Left kidney (tissue), 8 donors: ENCODE measurements around the gene PEX12. TPM values are rescaled to one million over a fixed set of nuclear protein-coding genes. Genes with fewer than 3 reads are reported as not detected.
"Not testable (repeated sequence)": the region's sequence is repeated elsewhere in the genome, so short reads cannot be mapped to it uniquely, and the experiment has no call there.

ENCODE experiments used
- DNase-seq: peaks from one replicate; pipeline ENCODE4 v3.0.0-alpha.2; 2013
- long read RNA-seq, 8 donors: transcript quantifications; one replicate each; lab custom pipeline, GENCODE V29; 2026
- polyA plus RNA-seq: library from polyadenylated mRNA; unstranded; fragments of 120-200 nt; gene quantifications from one replicate; pipeline ENCODE4 v1.2.1, GENCODE V29; 2013; ENCODE audit not compliant: insufficient read length

PEX12 gene
- 10.1 TPM for polyA plus RNA-seq
- long read RNA-seq, donor 1, partial matches to known transcripts, result 0 of 2 reads
- long read RNA-seq, donor 1, other reads (novel, unspliced or antisense), result 0 of 2 reads
- long read RNA-seq, donor 2, partial matches to known transcripts, result 0 of 1 reads
- long read RNA-seq, donor 2, other reads (novel, unspliced or antisense), result 0 of 1 reads
- long read RNA-seq, donor 3, partial matches to known transcripts, result 0 of 1 reads
- long read RNA-seq, donor 3, other reads (novel, unspliced or antisense), result 0 of 1 reads
- long read RNA-seq, donor 4, result 0 reads
- long read RNA-seq, donor 5, partial matches to known transcripts, result 0 of 2 reads
- long read RNA-seq, donor 5, other reads (novel, unspliced or antisense), result 0 of 2 reads
- long read RNA-seq, donor 6, partial matches to known transcripts, result 62 of 64 reads
- long read RNA-seq, donor 6, other reads (novel, unspliced or antisense), result 0 of 64 reads
- long read RNA-seq, donor 7, partial matches to known transcripts, result 5 of 8 reads
- long read RNA-seq, donor 7, other reads (novel, unspliced or antisense), result 0 of 8 reads
- long read RNA-seq, donor 8, partial matches to known transcripts, result 0 of 2 reads
- long read RNA-seq, donor 8, other reads (novel, unspliced or antisense), result 0 of 2 reads

- peak; percentile 95 for DNase-seq
These were observed at the start of gene PEX12 for GRCh38 chr17:35578197-35578928. TSS of gene PEX12 (minus strand) at chr17:35578571. CDS start at chr17:35578021, 550 bp downstream.

DNA sequence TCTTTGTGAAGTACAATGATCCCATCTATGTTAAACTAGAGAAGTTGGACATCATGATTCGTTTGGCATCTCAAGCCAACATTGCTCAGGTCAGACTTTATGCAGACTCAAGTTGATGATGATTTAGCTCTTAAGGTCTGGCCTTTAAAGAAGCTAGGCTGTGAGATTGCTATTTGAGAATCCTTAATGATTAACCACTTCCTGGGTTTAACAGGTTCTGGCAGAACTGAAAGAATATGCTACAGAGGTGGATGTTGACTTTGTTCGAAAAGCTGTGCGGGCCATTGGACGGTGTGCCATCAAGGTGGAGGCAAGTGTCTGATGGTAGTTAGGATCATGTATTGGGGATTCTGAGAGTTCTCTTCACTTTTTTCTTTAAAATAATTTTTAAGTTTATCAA lies 49.0 kb upstream of the PEX12 start:
- DNase-seq, result no peak

DNA sequence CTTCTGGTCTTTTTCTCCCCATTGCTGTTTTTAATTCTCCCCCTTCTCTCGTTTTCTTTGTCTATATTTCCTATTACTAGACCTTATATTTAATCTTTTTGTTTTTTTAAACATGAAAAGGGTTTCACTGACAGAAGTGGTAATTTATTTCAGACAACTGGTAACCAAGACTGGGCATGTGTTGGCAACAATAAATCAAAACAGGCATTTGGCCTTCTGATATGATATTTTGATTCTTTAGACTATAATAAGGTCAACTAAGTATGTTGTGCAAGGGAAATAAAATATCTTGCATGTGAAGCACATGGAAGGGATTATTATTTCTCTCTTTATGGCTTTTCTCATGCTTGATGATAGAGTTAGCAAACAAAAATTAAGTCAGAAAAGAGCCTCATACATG lies 43.4 kb upstream of the PEX12 start:
- DNase-seq, result no peak

- DNase-seq, result no peak
These were observed 40.3 kb upstream of the PEX12 start for GRCh38 chr17:35618628-35619027.

GRCh38 chr17:35617505-35617904 lies 39.1 kb upstream of the PEX12 start:
- DNase-seq, result no peak

- no peak for DNase-seq
These were observed 38.2 kb upstream of the PEX12 start for GRCh38 chr17:35616536-35616935.

DNA sequence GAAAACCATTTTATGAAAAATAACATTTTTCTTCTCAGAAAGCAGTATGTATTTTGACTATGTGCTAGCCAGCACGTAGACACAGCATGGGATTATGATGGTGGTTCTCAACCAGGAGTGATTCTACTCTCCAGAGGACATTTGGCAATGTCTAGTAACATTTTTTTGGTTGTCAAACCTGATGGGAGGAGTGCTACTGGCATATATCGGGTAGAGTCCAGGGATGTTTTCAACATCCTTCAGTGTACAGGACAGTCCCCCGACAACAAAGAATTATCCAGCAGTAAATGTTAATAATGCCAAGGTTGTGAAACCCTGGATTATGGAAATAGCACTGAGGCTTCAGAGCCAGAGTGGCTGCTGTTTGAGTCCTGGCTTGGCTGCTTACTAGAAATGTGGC lies 36.4 kb upstream of the PEX12 start:
- DNase-seq, result no peak

GRCh38 chr17:35612924-35613521 lies 34.7 kb upstream of the PEX12 start:
- peak; percentile 38 for DNase-seq

- DNase-seq, result not testable (repeated sequence)
These were observed 32.4 kb upstream of the PEX12 start for GRCh38 chr17:35610746-35611145.

- DNase-seq, result no peak
These were observed 31.5 kb upstream of the PEX12 start for GRCh38 chr17:35609831-35610230.

DNA sequence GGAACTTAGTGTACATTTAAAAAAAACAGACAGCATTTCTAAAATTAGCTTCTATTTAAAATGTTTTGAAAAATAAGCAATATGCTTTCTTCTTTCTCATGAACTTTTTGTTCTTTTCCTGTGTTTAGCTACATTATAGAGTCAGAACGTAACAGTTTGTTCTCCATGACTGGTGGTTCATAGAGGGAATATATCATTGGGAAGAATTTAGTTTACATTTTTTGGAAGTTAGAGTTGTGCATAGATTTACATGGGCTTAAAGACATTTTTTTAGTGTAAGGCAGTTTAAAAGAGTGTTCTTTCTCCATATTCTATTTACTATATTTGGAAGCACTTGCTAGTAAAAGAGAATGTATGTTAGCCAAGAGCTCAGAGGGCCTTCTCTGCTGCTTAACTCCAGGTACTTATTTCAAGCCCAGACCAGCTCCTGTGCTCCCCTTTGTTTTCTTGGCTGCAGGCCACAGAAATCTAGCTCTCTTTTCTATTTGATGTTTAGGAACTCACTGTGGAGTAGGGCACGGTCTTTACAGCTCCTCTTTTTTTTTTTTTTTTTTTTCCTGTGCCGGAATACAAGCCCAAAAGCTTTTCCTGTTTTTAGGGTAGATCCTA lies 29.0 kb upstream of the PEX12 start:
- no peak for DNase-seq

- no peak for DNase-seq
These were observed 27.3 kb upstream of the PEX12 start for GRCh38 chr17:35605678-35606077.

DNA sequence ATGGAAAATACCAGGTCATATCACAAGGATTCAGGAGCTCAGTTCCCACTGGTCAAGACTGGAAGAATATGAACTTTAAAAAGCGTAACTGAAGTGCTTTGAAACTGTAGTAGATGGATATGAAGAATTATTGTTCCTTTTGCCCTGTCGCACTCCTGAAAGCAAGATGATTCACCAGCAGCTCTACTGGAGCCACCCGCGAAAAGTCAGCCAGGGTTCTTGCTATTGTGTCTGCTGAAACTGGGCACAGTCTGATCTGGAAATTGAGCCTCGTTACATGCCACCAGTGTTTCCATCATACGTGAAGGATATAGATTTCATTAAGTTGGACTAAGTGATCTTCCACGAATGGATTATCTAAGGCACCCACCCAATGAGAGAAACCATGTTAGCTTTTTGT lies 25.3 kb upstream of the PEX12 start:
- DNase-seq, result no peak

DNA sequence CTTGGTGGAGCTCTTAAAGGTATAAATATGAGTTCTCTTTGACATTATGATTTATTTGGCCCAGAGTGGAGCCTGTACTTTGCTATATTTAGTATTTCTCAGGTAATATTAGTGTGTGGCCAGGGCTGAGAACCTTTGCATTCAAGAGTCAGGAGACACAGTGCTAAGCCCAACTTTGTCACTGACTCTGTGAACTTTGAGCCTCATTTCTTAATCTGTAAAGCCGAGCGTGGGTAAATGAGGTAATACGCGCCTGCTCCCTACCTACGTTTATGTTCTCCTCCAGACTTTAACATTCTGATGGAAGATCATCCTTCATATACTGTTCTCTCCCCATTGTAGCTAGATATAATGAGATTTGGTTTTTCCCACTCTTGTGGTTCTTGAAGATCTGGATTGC lies 19.2 kb upstream of the PEX12 start:
- DNase-seq, result no peak

DNA sequence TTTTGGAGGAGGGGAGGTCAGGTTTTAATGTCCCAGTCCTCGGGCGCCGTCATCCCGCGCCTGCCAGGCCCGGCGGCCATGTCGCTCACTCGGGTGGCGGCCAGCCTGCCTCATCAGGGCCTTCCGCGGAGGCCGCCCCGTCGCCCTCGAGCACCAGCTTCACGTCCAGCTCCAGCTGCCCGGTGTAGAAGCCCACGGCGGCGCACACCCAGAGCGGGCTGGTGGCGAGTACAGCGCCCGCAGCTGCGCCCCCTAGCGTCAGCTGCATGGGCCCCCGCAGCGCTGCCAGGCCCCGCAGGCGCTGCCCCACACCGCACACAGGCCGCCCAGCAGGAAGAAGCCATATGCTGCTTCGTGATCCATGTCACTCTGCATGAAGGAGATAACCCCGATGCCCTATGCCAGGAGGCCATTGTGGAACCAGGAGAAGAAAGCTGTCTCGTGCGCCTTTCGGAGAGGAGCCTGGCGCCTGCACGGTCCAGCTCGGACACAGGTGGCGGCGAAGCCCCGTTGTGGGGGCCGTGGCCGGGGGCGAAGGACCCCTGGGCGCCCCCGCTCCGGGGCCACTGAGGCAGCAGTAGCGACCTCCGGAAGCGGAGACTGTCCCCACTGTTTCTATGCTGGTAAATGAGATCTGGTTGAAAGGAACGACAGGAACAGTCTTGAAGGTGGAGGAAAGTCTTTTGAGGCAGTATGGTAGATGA lies 18.3 kb upstream of the PEX12 start:
- DNase-seq, result no peak

DNA sequence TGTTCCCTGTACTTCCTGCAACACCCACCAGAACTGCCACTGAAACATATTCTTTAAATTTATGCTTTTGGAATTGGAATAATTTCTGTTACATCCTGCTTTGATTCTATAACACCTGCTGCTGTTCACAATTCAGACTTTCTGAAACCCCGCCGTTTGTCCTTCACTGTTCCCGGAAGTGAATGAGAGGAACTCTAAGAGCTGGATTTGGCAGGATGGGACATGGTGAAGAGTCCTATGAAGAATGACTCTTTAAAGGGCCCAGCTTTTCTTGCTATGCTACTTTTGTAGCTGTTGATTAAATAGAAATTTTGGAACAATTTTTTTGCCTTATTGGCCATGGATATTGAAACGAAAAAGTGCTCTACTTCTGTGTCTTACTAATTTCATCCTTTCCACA lies 17.7 kb upstream of the PEX12 start:
- no peak for DNase-seq

GRCh38 chr17:35588196-35588920 lies 10.0 kb upstream of the PEX12 start:
- DNase-seq, result no peak

DNA sequence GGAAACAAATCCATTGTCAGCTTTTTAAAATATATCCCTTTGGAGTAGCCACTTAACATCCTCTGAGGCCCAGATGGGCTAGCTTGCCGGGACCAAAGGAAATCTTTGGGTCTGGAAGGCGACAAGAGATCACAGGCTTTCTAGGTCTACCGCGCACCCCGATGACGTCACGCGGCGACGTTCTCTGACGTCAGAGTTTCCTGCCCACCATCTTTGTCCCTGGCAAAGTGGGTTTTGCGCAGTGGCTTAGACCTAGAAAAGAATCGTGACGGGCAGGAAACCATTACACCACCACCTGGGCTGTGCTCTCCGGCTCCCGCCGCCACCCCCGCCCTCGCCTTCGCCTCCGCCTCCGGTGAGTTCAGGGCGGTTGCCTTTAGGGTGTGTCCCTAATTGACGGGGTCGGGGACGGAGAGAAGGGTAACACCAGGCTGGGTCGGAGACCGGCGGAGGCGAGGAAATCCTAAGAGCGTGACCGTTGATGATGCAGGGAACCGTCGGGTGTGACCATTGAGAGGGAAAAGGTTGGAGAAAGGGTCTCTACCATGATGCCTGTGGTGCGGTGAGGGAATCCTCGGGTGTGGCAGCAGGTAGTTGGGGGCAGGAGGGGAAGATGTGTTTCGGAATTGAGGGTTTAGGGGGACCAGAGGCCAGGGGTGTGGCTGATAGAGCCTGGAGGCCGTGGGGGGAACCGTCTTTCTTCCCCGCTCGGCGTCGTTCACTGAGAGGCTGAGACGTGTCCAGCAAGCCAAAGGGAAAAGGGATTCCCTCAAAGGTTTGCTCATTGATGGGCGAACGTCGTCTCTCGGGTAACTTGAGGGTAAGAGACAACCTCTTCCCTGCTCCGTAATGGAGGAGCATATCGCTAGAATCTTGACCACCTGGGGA lies 8.9 kb upstream of the PEX12 start, which contains the start of gene AP2B1:
TSS of gene AP2B1 (plus strand) at position 249 of the 888 bp plus-strand sequence. CDS start 6,709 bp downstream, outside the sequence.
- DNase-seq, result peak; percentile 99

DNA sequence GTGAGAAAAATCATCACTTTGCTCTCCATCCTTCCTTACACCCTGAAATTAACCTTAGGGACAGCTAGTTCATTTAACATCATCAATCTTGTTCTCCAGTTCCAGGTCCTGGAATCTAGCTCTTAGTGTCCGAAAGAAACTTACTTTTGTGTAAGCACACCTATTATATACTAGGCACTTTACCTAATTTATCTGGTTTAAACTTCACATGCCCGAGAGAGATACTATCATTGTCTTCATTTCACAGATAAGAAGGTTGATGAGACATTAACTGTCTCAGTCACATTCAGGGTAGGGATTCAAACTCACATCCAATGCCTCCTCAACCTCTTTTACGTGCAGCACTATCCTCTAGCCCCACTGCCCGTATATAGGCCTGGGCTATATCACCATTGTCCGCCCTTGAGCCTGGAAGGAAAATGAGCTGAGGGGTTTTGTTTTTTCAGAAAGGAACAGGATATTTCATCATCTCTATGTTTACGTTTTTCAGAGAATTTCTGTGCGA lies 8.2 kb upstream of the PEX12 start:
- DNase-seq, result no peak
